Measurements from ENCODE around the gene RAB38.
A peak's percentile ranks its signal among the peaks of the same experiment; 100 is the strongest.

Gene RAB38

DNA sequence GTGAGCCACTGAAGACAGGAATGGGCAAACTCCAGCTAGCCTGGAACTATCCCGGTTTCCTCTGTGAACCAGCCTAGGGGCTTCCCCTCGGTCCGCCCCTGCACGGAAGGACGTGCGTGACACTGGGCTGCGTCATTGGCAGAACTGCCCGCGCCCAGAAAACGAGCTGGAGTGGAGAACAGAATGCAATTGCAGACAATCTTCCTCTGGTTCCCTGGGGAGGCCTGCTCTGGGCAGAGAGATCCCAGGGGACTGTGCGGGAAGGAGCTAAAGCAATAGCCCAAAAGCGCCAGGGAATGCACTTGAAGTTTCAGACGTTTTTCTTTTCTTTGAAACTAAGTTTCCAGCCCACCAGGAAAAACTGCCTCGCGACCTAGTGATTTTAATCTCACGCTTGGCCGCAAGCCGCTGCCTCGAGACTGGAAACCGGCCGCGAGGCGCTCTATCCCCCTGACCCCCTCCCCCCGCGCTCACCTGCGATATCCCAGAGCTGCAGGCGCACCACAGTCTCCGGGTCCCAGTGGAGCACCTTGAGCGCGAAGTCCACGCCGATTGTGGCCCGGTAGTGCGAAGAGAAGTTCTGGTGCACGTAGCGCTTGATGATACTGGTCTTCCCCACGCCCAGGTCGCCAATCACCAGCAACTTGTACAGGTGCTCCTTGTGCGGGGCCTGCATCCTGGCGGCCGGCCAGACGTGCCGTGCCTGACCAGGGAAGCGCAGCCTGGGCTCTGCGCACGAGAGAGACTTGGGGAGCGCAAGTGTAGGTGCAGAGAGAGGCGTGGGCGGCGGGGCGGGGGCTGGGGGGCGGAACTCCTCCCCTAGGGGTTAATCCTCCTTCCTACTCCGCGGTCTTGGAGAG lies at the start of gene RAB38:
Gene RAB38, minus strand, starts transcription at position 735 of the 860 bp plus-strand sequence. Its CDS starts 59 bp downstream, at position 676.
- Histone ChIP-seq H3K4me3 (ENCODE audit: low read depth, low read length) (peak within 1 kb of the TSS; percentile 79), H3K9me3 (ENCODE audit: control insufficient read depth, insufficient read depth, low read length) (no peaks in the 10 kb centered on the region), H3K36me3 (ENCODE audit: control insufficient read depth, insufficient read depth, low read length) (no peaks in the 10 kb centered on the region), H3K9ac (ENCODE audit: low read depth, low read length) (peak within 1 kb of the TSS; percentile 73), H3K4me1 (ENCODE audit: control insufficient read depth, insufficient read depth, low read length) (peaks cover 8% of the 10 kb centered on the region), H3K27me3 (ENCODE audit: control insufficient read depth, insufficient read depth, low read length) (peaks cover 7% of the 10 kb centered on the region)

DNA sequence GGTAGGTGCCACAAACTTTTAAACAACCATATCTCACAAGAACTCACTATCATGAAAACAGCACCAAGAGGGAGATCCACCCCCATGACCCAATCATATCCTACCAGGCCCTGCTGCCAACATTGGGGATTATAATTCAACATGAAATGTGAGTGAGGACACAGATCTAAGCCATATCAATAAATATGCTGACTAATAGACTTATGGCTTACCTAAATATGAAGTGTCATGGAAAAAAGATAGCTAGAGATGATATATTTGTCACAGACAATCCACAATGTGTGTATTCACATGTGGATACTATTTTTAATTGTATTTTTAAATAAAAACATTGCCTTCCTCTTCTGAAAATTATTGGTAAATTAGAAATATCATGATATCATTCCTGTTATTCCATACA lies 38.2 kb upstream of the RAB38 start:
- Histone ChIP-seq H3K9me3 (ENCODE audit: control insufficient read depth, insufficient read depth, low read length) (no peaks in the 10 kb centered on the region), H3K36me3 (ENCODE audit: control insufficient read depth, insufficient read depth, low read length) (no peaks in the 10 kb centered on the region), H3K9ac (ENCODE audit: low read depth, low read length) (no peak overlapping the region), H3K4me1 (ENCODE audit: control insufficient read depth, insufficient read depth, low read length) (no peaks in the 10 kb centered on the region), H3K4me3 (ENCODE audit: low read depth, low read length) (no peak overlapping the region), H3K27me3 (ENCODE audit: control insufficient read depth, insufficient read depth, low read length) (no peaks in the 10 kb centered on the region)

DNA sequence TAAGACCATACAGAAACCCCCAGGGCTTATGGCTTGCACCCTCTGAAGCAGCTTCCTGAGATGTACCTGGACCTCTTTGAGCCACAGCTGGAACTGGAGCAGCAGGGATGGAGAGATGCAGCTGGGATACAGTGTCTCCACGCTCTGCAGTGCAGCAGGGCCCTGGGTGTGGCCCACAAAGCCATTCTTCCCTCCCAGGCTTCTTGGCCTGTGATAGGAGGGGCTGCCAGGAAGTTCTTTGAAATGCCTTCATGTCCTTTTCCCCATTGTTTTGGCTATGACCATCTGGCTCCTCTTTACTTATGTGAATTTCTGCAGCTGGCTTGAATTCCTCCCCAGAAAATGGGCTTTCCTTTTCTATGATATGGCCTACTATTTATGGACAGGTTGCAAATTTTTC lies 37.1 kb upstream of the RAB38 start:
- Histone ChIP-seq H3K36me3 (ENCODE audit: control insufficient read depth, insufficient read depth, low read length) (no peaks in the 10 kb centered on the region), H3K4me3 (ENCODE audit: low read depth, low read length) (no peak overlapping the region), H3K9me3 (ENCODE audit: control insufficient read depth, insufficient read depth, low read length) (no peaks in the 10 kb centered on the region), H3K4me1 (ENCODE audit: control insufficient read depth, insufficient read depth, low read length) (no peaks in the 10 kb centered on the region), H3K9ac (ENCODE audit: low read depth, low read length) (no peak overlapping the region), H3K27me3 (ENCODE audit: control insufficient read depth, insufficient read depth, low read length) (no peaks in the 10 kb centered on the region)

DNA sequence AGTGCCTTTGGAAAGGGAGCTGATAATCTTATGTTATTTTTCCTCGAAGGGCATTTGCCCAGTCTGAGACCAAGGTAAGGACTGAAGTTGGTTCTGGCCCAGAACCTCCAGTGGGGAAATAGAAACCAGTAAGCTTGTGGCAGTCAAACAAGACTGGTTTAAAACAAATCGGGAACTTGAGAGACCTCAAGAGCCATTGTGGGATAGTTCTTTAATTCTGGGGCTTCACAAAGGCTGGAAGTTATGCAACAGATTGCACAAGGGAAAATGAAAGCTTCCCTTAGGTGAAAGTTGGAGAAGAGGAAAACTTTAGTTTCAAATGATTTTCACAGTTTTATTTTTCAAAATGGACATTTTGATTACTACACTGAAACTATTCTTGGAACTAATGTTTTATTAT lies 33.5 kb upstream of the RAB38 start:
- Histone ChIP-seq H3K27me3 (ENCODE audit: control insufficient read depth, insufficient read depth, low read length) (no peaks in the 10 kb centered on the region), H3K4me3 (ENCODE audit: low read depth, low read length) (no peak overlapping the region), H3K9ac (ENCODE audit: low read depth, low read length) (no peak overlapping the region), H3K9me3 (ENCODE audit: control insufficient read depth, insufficient read depth, low read length) (no peaks in the 10 kb centered on the region), H3K36me3 (ENCODE audit: control insufficient read depth, insufficient read depth, low read length) (no peaks in the 10 kb centered on the region), H3K4me1 (ENCODE audit: control insufficient read depth, insufficient read depth, low read length) (no peaks in the 10 kb centered on the region)

DNA sequence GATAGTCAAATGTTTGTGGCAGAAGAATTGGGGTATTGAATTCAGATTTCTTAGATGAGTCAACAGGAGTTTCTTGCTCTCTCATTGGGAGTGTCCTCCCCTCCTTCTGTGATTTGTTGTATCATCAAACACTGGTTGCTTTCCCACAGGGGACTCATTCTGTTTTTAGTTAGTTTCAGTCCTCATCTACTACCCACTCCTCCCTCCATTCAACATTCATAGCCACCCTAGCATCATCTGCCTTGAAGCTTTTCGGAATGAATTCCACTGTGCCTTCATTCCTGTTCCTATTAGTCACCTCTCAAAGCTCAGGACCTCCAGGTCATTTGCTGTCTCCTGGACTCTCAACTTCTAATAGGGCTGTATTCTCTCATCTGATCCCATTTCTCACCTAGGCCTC lies 31.5 kb upstream of the RAB38 start:
- no peaks in the 10 kb centered on the region for H3K4me1 ChIP-seq (ENCODE audit: control insufficient read depth, insufficient read depth, low read length)
- H3K9me3 ChIP-seq (ENCODE audit: control insufficient read depth, insufficient read depth, low read length): no peaks in the 10 kb centered on the region
- H3K27me3 ChIP-seq (ENCODE audit: control insufficient read depth, insufficient read depth, low read length): no peaks in the 10 kb centered on the region
- no peaks in the 10 kb centered on the region for H3K36me3 ChIP-seq (ENCODE audit: control insufficient read depth, insufficient read depth, low read length)
- H3K4me3 ChIP-seq (ENCODE audit: low read depth, low read length): no peak overlapping the region
- H3K9ac ChIP-seq (ENCODE audit: low read depth, low read length): no peak overlapping the region

DNA sequence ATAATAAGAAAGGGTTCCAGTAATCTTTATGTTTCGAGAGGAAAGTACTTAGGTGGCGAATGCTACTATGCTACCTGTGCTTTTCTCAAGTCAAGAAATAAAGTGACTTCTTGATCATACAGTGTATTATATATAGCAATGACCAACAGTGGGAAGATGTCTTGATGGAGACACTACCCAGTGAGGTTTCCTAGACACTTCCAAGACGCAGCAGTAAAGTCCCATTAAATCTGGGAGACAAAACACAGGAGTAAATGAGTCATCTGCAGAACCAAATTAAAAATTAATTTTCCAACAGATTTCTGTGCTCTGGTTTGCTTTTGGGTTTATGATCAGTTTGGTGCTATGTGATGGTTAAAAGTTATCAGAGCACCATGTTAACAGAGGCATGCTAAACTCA lies 29.1 kb upstream of the RAB38 start:
- Histone ChIP-seq H3K27me3 (ENCODE audit: control insufficient read depth, insufficient read depth, low read length) (no peaks in the 10 kb centered on the region), H3K36me3 (ENCODE audit: control insufficient read depth, insufficient read depth, low read length) (no peaks in the 10 kb centered on the region), H3K9ac (ENCODE audit: low read depth, low read length) (no peak overlapping the region), H3K4me1 (ENCODE audit: control insufficient read depth, insufficient read depth, low read length) (no peaks in the 10 kb centered on the region), H3K9me3 (ENCODE audit: control insufficient read depth, insufficient read depth, low read length) (no peaks in the 10 kb centered on the region), H3K4me3 (ENCODE audit: low read depth, low read length) (no peak overlapping the region)

DNA sequence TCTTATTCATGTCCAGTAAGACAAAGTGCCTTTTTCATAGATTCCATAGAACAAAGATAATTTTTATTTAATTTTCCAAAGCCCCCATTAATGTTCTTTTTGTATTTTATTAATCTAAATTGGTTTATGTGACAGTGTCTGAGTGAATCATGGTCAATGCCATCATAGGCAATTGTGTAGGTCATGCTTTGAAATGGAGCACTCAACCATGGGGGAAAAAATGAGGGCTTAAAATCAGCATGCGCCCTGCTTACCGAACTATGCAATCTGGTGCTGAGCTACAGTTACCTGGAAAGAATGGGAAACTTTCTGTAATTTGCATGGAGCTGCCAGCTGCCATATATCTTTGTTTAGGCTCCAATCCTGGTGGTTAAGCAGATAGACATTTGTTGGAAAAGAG lies 28.4 kb upstream of the RAB38 start:
- Histone ChIP-seq H3K36me3 (ENCODE audit: control insufficient read depth, insufficient read depth, low read length) (no peaks in the 10 kb centered on the region), H3K4me3 (ENCODE audit: low read depth, low read length) (no peak overlapping the region)

DNA sequence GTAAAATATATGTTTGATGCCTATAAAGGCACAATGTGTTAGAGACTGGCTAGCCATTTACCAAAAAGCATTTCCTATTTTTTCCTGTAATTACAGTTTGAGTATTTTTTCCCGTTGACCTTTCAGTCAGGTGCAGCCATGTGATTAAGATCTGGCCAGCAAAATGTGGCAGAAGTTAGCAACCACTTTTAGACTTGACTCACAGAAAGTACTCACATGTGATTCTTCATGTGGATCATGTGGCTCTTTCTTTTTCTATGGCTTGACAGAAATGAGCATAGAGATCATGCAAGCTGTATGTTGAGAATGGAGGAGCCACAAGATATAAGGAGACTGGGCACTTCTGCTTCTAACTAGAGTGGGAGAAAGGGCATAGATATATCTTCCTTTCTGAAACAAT lies 27.3 kb upstream of the RAB38 start:
- Histone ChIP-seq H3K9ac (ENCODE audit: low read depth, low read length) (no peak overlapping the region), H3K4me1 (ENCODE audit: control insufficient read depth, insufficient read depth, low read length) (no peaks in the 10 kb centered on the region), H3K9me3 (ENCODE audit: control insufficient read depth, insufficient read depth, low read length) (no peaks in the 10 kb centered on the region), H3K4me3 (ENCODE audit: low read depth, low read length) (no peak overlapping the region), H3K27me3 (ENCODE audit: control insufficient read depth, insufficient read depth, low read length) (no peaks in the 10 kb centered on the region), H3K36me3 (ENCODE audit: control insufficient read depth, insufficient read depth, low read length) (no peaks in the 10 kb centered on the region)

More for the DNA sequence above, 28.4 kb upstream of the RAB38 start:
- Histone ChIP-seq H3K9ac (ENCODE audit: low read depth, low read length) (no peak overlapping the region), H3K27me3 (ENCODE audit: control insufficient read depth, insufficient read depth, low read length) (no peaks in the 10 kb centered on the region), H3K9me3 (ENCODE audit: control insufficient read depth, insufficient read depth, low read length) (no peaks in the 10 kb centered on the region), H3K4me1 (ENCODE audit: control insufficient read depth, insufficient read depth, low read length) (no peaks in the 10 kb centered on the region)

DNA sequence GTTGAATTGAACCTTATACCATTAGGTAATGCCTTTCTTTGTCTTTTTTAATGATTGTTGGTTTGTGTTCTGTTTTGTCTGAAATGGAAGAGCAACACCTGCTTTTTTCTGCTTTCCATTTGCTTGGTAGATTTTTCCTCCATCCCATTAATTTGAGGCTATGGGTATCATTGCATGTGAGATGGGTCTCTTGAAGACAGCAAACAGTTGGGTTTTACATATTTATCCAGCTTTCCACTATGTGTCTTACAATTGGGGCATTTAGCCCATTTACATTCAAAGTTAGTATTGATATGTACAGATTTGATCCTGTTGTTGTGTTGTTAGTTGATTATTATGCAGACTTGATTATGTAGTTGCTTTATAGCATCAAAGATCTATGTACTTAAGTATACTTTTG lies 21.1 kb upstream of the RAB38 start:
- Histone ChIP-seq H3K4me1 (ENCODE audit: control insufficient read depth, insufficient read depth, low read length) (no peaks in the 10 kb centered on the region), H3K9ac (ENCODE audit: low read depth, low read length) (no peak overlapping the region), H3K27me3 (ENCODE audit: control insufficient read depth, insufficient read depth, low read length) (no peaks in the 10 kb centered on the region), H3K4me3 (ENCODE audit: low read depth, low read length) (no peak overlapping the region), H3K36me3 (ENCODE audit: control insufficient read depth, insufficient read depth, low read length) (no peaks in the 10 kb centered on the region), H3K9me3 (ENCODE audit: control insufficient read depth, insufficient read depth, low read length) (no peaks in the 10 kb centered on the region)

DNA sequence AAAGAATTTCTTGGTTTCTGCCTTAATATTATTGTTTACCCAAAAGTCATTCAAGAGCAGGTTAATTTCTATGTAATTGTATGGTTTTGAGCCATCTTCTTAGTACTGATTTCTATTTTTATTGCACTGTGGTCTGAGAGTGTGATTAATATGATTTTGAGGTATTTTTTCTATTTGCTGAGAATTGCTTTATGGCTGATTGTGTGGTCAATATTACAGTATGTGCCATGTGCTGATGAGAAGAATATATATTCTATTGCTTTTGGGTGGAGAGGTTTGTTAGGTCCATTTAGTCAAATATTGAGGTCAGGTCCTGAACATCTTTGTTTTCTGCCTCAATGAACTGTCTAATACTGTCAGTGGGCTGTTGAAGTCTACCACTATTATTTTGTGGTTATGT lies 20.7 kb upstream of the RAB38 start:
- Histone ChIP-seq H3K36me3 (ENCODE audit: control insufficient read depth, insufficient read depth, low read length) (no peaks in the 10 kb centered on the region), H3K27me3 (ENCODE audit: control insufficient read depth, insufficient read depth, low read length) (no peaks in the 10 kb centered on the region), H3K9ac (ENCODE audit: low read depth, low read length) (no peak overlapping the region), H3K4me3 (ENCODE audit: low read depth, low read length) (no peak overlapping the region), H3K9me3 (ENCODE audit: control insufficient read depth, insufficient read depth, low read length) (no peaks in the 10 kb centered on the region), H3K4me1 (ENCODE audit: control insufficient read depth, insufficient read depth, low read length) (no peaks in the 10 kb centered on the region)

DNA sequence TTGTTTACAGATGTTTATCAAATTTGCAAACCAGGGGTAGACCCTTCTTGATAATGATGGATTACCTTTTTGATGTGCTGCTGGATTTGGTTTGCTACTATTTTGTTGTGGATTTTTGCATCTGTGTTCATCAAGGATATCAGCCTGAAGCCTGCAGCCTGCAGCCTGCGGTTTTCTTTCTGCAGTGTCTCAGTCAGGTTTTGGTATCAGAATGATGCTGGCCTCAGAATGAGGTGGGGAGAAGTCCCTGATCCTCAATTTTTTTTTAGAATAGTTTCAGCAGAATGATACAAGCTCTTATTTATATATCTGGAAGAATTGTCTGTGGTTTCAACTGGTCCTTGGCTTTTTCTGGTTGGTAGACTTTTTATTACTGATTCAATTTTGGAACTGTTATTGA lies 19.7 kb upstream of the RAB38 start:
- no peaks in the 10 kb centered on the region for H3K27me3 ChIP-seq (ENCODE audit: control insufficient read depth, insufficient read depth, low read length)
- H3K4me3 ChIP-seq (ENCODE audit: low read depth, low read length): no peak overlapping the region

DNA sequence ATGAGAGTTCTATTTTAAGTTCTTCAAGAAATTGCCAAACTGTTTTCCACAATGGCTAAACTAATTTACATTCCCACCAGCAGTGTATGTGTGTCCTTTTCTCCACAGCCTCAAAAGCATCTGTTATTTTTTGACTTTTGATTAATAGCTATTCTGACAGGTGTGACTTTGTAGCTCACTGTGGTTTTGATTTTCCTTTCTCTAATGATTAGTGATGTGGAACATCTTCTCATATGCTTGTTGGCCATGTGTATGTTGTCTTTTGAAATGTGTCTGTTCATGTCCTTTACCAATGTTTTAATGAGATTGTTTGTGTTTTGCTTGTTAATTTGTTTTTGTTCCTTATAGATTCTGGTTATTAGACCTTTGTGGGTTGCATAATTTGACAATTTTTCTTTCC lies 18.0 kb upstream of the RAB38 start:
- no peaks in the 10 kb centered on the region for H3K4me1 ChIP-seq (ENCODE audit: control insufficient read depth, insufficient read depth, low read length)
- H3K9me3 ChIP-seq (ENCODE audit: control insufficient read depth, insufficient read depth, low read length): no peaks in the 10 kb centered on the region
- H3K36me3 ChIP-seq (ENCODE audit: control insufficient read depth, insufficient read depth, low read length): no peaks in the 10 kb centered on the region
- H3K4me3 ChIP-seq (ENCODE audit: low read depth, low read length): no peak overlapping the region
- H3K27me3 ChIP-seq (ENCODE audit: control insufficient read depth, insufficient read depth, low read length): no peaks in the 10 kb centered on the region
- no peak overlapping the region for H3K9ac ChIP-seq (ENCODE audit: low read depth, low read length)

More for the DNA sequence above, 19.7 kb upstream of the RAB38 start:
- Histone ChIP-seq H3K36me3 (ENCODE audit: control insufficient read depth, insufficient read depth, low read length) (no peaks in the 10 kb centered on the region), H3K9me3 (ENCODE audit: control insufficient read depth, insufficient read depth, low read length) (no peaks in the 10 kb centered on the region), H3K4me1 (ENCODE audit: control insufficient read depth, insufficient read depth, low read length) (no peaks in the 10 kb centered on the region), H3K9ac (ENCODE audit: low read depth, low read length) (no peak overlapping the region)

Data from iPS-15b (cell line).